Lower leg skin (tissue), 3 donors: ENCODE measurements around the gene LAMC2.

Source experiments
- POLR2A ChIP-seq, 2 donors: fragments of 450-650 bp; IDR thresholded peaks; one replicate each; pipeline ENCODE4 v1.6.1; 2016 to 2017; ENCODE audit warnings: antibody characterized with exemption in 2 of 2, mild to moderate bottlenecking in 1 of 2, moderate library complexity in 1 of 2
- TF ChIP-seq, protein P1 (sequence below), 3 donors: fragments of 450-650 bp; IDR thresholded peaks; one replicate each; pipeline ENCODE4 v1.5.1; 2016; ENCODE audit warnings: antibody characterized with exemption in 3 of 3, mild to moderate bottlenecking in 3 of 3, moderate library complexity in 2 of 3

DNA sequence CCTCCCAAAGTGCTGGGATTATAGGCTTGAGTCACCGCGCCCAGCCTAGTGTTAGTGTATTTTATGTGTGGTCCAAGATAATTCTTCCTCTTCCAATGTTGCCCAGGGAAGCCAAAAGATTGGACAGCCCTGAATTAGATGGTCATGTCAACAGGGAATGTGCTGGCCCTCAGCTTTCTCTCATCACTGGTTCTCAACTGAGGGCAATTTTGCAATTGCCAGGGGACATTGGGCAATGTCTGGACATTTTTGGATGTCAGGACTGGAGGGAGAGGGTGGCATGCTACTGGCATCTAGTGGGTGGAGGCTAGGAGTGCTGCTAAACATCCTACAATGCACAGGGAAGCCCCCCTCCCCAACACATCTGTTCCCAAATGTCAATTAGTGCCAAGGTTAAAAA is 95.0 kb downstream of the LAMC2 start:
- TF ChIP-seq, protein P1, sequence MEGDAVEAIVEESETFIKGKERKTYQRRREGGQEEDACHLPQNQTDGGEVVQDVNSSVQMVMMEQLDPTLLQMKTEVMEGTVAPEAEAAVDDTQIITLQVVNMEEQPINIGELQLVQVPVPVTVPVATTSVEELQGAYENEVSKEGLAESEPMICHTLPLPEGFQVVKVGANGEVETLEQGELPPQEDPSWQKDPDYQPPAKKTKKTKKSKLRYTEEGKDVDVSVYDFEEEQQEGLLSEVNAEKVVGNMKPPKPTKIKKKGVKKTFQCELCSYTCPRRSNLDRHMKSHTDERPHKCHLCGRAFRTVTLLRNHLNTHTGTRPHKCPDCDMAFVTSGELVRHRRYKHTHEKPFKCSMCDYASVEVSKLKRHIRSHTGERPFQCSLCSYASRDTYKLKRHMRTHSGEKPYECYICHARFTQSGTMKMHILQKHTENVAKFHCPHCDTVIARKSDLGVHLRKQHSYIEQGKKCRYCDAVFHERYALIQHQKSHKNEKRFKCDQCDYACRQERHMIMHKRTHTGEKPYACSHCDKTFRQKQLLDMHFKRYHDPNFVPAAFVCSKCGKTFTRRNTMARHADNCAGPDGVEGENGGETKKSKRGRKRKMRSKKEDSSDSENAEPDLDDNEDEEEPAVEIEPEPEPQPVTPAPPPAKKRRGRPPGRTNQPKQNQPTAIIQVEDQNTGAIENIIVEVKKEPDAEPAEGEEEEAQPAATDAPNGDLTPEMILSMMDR (IDR thresholded peaks at IDR 0.05) = no peak
- no peak for TF ChIP-seq POLR2A (IDR thresholded peaks at IDR 0.05)
